Activated T-helper 2 cell treated with anti-CD3 and anti-CD28 coated beads, Interferon-gamma antibody, Interleukin-2, Interleukin-4, amounts not matched to agents 10 μg/mL and 5 μg/mL and 100 μg/mL, durations not matched to agents 14 hours and 24 hours and 36 hours (primary cell): ENCODE measurements around the gene ZNF689. TPM values are rescaled to one million over a fixed set of nuclear protein-coding genes. Genes with fewer than 3 reads are reported as not detected.

ENCODE experiments used
- total RNA-seq: library from RNA; stranded (reverse); gene quantifications from 2 replicates; pipeline ENCODE4 v1.2.3, GENCODE V29; 2022

The ZNF689 gene
- total RNA-seq, 1 donor from 2014 or later: 11.4 TPM

Other genes with a start within 250 kb of the ZNF689 start
- gene TBC1D10B, start 239.9 kb downstream of the ZNF689 start, total RNA-seq: 63.4 and 64.4 TPM in 2 replicates
- 3.4 and 4.3 TPM in 2 replicates for gene MYL11, start 235.6 kb downstream of the ZNF689 start, total RNA-seq
- 169 and 173 TPM in 2 replicates for gene SEPTIN1, start 227.8 kb downstream of the ZNF689 start, total RNA-seq
- 13.4 TPM in 2 replicates for gene ZNF48, start 215.0 kb downstream of the ZNF689 start, total RNA-seq
- 8.3 and 9.3 TPM in 2 replicates for gene ZNF771, start 202.8 kb downstream of the ZNF689 start, total RNA-seq
- gene DCTPP1, start 180.4 kb downstream of the ZNF689 start, total RNA-seq: 127 and 128 TPM in 2 replicates
- gene SEPHS2, start 164.5 kb downstream of the ZNF689 start, total RNA-seq: 82.9 and 84.1 TPM in 2 replicates
- 292 and 293 TPM in 2 replicates for gene ITGAL, start 137.6 kb downstream of the ZNF689 start, total RNA-seq
- gene ZNF768, start 83.8 kb downstream of the ZNF689 start, total RNA-seq: 16.9 and 17.1 TPM in 2 replicates
- gene ZNF747, start 75.5 kb downstream of the ZNF689 start, total RNA-seq: 11.8 and 11.9 TPM in 2 replicates
- 14.5 and 14.6 TPM in 2 replicates for gene ZNF764, start 52.0 kb downstream of the ZNF689 start, total RNA-seq
- gene ZNF688, start 38.7 kb downstream of the ZNF689 start, total RNA-seq: 8.7 and 9.2 TPM in 2 replicates
- gene ZNF785, start 24.7 kb downstream of the ZNF689 start, total RNA-seq: 18.9 and 22.2 TPM in 2 replicates
- 84.0 and 90.5 TPM in 2 replicates for gene PRR14, start 40.6 kb upstream of the ZNF689 start, total RNA-seq
- 107 TPM in 2 replicates for gene FBRS, start 48.0 kb upstream of the ZNF689 start, total RNA-seq
- 83.6 TPM in 2 replicates for gene SRCAP, start 88.8 kb upstream of the ZNF689 start, total RNA-seq
- gene PHKG2, start 138.0 kb upstream of the ZNF689 start, total RNA-seq: 38.1 and 41.6 TPM in 2 replicates
- 2.3 and 2.8 TPM in 2 replicates for gene CFAP119, start 151.7 kb upstream of the ZNF689 start, total RNA-seq
- gene RNF40, start 151.9 kb upstream of the ZNF689 start, total RNA-seq: 83.8 and 91.6 TPM in 2 replicates
- 0.78 and 0.82 TPM in 2 replicates for gene ZNF629, start 176.8 kb upstream of the ZNF689 start, total RNA-seq